B cell (primary cell): ENCODE results near the gene NLGN1. TPM values are rescaled to one million over a fixed set of nuclear protein-coding genes. Genes with fewer than 3 reads are reported as not detected.

Experiments used
- ATAC-seq: fragments of 200-7000 bp; cut with Tn5 transposase; one replicate; pipeline ENCODE4 v1.10.0; 2021; ENCODE audit warnings: low read depth, mild to moderate bottlenecking, moderate number of reproducible peaks, moderate library complexity
- CTCF ChIA-PET: fragments of 350-600 bp; sonication (Branson Sonifier 250); formaldehyde crosslinking; loops from one replicate; lab custom pipeline; 2021; ENCODE audit warnings: antibody characterized with exemption, inconsistent platforms; lab: Charles Lee
- POLR2A ChIA-PET: fragments of 350-600 bp; sonication (Branson Sonifier 250); formaldehyde crosslinking; loops from one replicate; lab custom pipeline; 2021; ENCODE audit warnings: antibody characterized with exemption; lab: Charles Lee
- DNase-seq: peaks from one replicate; pipeline ENCODE4 v3.0.0; 2013
- H2AFZ ChIP-seq: 2 replicates; pipeline ENCODE4 v1.6.1; 2012; ENCODE audit warnings: mild to moderate bottlenecking, low read depth, low read length; ENCODE audit not compliant: insufficient read depth, poor library complexity, severe bottlenecking
- H3K27ac ChIP-seq, 2 donors: 1 replicate in 1 of 2; 2 replicates in 1 of 2; pipeline ENCODE4 v1.5.1; 2012 to 2013; ENCODE audit warnings: low read length in 2 of 2, mild to moderate bottlenecking in 2 of 2, moderate library complexity in 1 of 2
- H3K27me3 ChIP-seq, 4 experiments: fragments of 200-600 bp in 1 of 4; sonication (generic) in 1 of 4; replicated peaks in 1 of 4; 1 replicate in 2 of 4; 2 replicates in 2 of 4; pipeline versions ENCODE4 v1.6.1 to v1.7.0; 2013 to 2016; ENCODE audit warnings: low read length in 3 of 4, mild to moderate bottlenecking in 2 of 4, mixed read lengths in 1 of 4, moderate library complexity in 1 of 4; ENCODE audit not compliant: insufficient read depth in 4 of 4, control insufficient read depth in 3 of 4; ENCODE audit errors: control extremely low read depth in 1 of 4
- H3K36me3 ChIP-seq, 2 experiments: replicated peaks in 1 of 2; 1 replicate in 1 of 2; 2 replicates in 1 of 2; pipeline versions ENCODE4 v1.6.1 to v1.7.1; 2013; ENCODE audit warnings: low read length in 1 of 2; ENCODE audit not compliant: insufficient read depth in 2 of 2, control insufficient read depth in 1 of 2; ENCODE audit errors: control extremely low read depth in 1 of 2, extremely low read depth in 1 of 2
- H3K4me1 ChIP-seq, 2 donors: fragments of 200-600 bp in 1 of 2; sonication (generic) in 1 of 2; 1 replicate in 1 of 2; 2 replicates in 1 of 2; pipeline versions ENCODE4 v1.5.1 to v1.6.1; 2013 to 2017; ENCODE audit warnings: low read length in 2 of 2; ENCODE audit not compliant: control insufficient read depth in 2 of 2, insufficient read depth in 2 of 2
- H3K4me2 ChIP-seq: replicated peaks from 2 replicates; pipeline ENCODE3; 2012; ENCODE audit warnings: mild to moderate bottlenecking, low read depth, low read length; ENCODE audit not compliant: poor library complexity, severe bottlenecking
- H3K4me3 ChIP-seq, 5 experiments: fragments of 200-600 bp in 1 of 5; sonication (generic) in 1 of 5; 1 replicate in 3 of 5; 2 replicates in 2 of 5; pipeline versions ENCODE4 v1.5.1 to v1.7.0; 2011 to 2016; ENCODE audit warnings: low read length in 4 of 5, mild to moderate bottlenecking in 4 of 5, low read depth in 2 of 5, control low read depth in 1 of 5, moderate library complexity in 1 of 5; ENCODE audit not compliant: insufficient read depth in 1 of 5; ENCODE audit errors: control extremely low read depth in 1 of 5, extremely low read depth in 1 of 5
- H3K79me2 ChIP-seq: fragments of 200-600 bp; sonication (generic); one replicate; pipeline ENCODE4 v1.6.0; 2016; ENCODE audit warnings: low read length; ENCODE audit not compliant: control insufficient read depth, insufficient read depth
- H3K9ac ChIP-seq: fragments of 200-600 bp; sonication (generic); 2 replicates; pipeline ENCODE4 v1.6.1; 2017; ENCODE audit warnings: mild to moderate bottlenecking, low read length, moderate library complexity
- H3K9me3 ChIP-seq, 3 donors: one replicate each; pipeline versions ENCODE4 v1.6.1 to v1.7.1; 2013; ENCODE audit warnings: low read length in 2 of 3; ENCODE audit not compliant: control insufficient read depth in 2 of 3, insufficient read depth in 1 of 3; ENCODE audit errors: control extremely low read depth in 1 of 3
- H4K20me1 ChIP-seq: 2 replicates; pipeline ENCODE4 v1.6.0; 2012; ENCODE audit warnings: mild to moderate bottlenecking, low read length; ENCODE audit not compliant: insufficient read depth, control insufficient read depth, poor library complexity, severe bottlenecking
- H3K27ac Mint-ChIP-seq: one replicate; pipeline ENCODE4 v1.8.0; 2021; ENCODE audit warnings: mixed read lengths
- H3K27me3 Mint-ChIP-seq: one replicate; pipeline ENCODE4 v1.8.0; 2021; ENCODE audit warnings: mixed read lengths
- H3K4me1 Mint-ChIP-seq: one replicate; pipeline ENCODE4 v1.8.0; 2021; ENCODE audit warnings: mixed read lengths
- H3K4me3 Mint-ChIP-seq: one replicate; pipeline ENCODE4 v1.8.0; 2021; ENCODE audit warnings: mixed read lengths
- H3K9me3 Mint-ChIP-seq: one replicate; pipeline ENCODE4 v1.8.0; 2022; ENCODE audit warnings: mixed read lengths; ENCODE audit not compliant: insufficient read depth
- CTCF ChIP-seq: fragments of 200-600 bp; IDR thresholded peaks from one replicate; pipeline ENCODE4 v1.8.0; 2022; ENCODE audit warnings: antibody characterized with exemption, mild to moderate bottlenecking
- EZH2 ChIP-seq: IDR thresholded peaks from 2 replicates; pipeline ENCODE4 v1.6.1; 2012; ENCODE audit warnings: borderline replicate concordance, low read depth, mild to moderate bottlenecking, moderate library complexity, low read length; ENCODE audit not compliant: insufficient read depth, poor library complexity, severe bottlenecking
- WGBS: methylation state at CpG from one replicate; pipeline ENCODE4 v1.1.5; 2013; ENCODE audit warnings: missing lambda C conversion rate; ENCODE audit not compliant: insufficient coverage; 5-methylcytosine and 5-hydroxymethylcytosine counted together
- intact Hi-C: fragments of 100-400 bp; cut with micrococcal nuclease; formaldehyde crosslinking; loops from one replicate; pipeline ENCODE4 v1.10.0; 2022
- polyA plus RNA-seq: library from polyadenylated mRNA; depleted of rRNA; stranded (reverse); fragments of >200 nt; gene quantifications from 2 replicates; pipeline ENCODE4 v1.2.3, GENCODE V29; 2012
- total RNA-seq, 2 donors: library from RNA; stranded (reverse); fragments of 120-200 nt in 1 of 2; gene quantifications; 1 replicate in 1 of 2; 2 replicates in 1 of 2; pipeline versions ENCODE4 v1.2.3 to v1.2.4, GENCODE V29; 2013 to 2022

NLGN1 gene
- total and polyA plus RNA-seq, 2 donors (not counting 1 experiment from before 2014, with no cell fraction given): not detected

GRCh38 chr3:174276826-174277225 lies 879.3 kb downstream of the NLGN1 start:
- TF ChIP-seq EZH2 (no peak), CTCF (no peak)
- Mint-ChIP-seq H3K4me1 (no peaks in the 10 kb centered on the region), H3K4me3 (no peak overlapping the region), H3K27ac (no peak overlapping the region), H3K27me3 (no peaks in the 10 kb centered on the region), H3K9me3 (peaks cover 3% of the 10 kb centered on the region)
- H3K4me2 ChIP-seq: no peak overlapping the region
- H2AFZ ChIP-seq: no peak overlapping the region
- H3K79me2 ChIP-seq: no peaks in the 10 kb centered on the region
- 90% methylated on average over 2 of the region's 3 CpGs for WGBS
- no peak for DNase-seq
- H3K4me3 ChIP-seq: no peak overlapping the region
- no peaks in the 10 kb centered on the region for H3K36me3 ChIP-seq
- no peak overlapping the region for H3K27ac ChIP-seq
- peaks cover 0 to 1% (median 0%) of the 10 kb centered on the region in 3 donors for H3K9me3 ChIP-seq
- POLR2A ChIA-PET: no interaction called here
- H3K9ac ChIP-seq: no peak overlapping the region
- ATAC-seq: no peak
- H3K27me3 ChIP-seq: no peaks in the 10 kb centered on the region
- no peaks in the 10 kb centered on the region for H4K20me1 ChIP-seq
- H3K4me1 ChIP-seq: no peaks in the 10 kb centered on the region
- CTCF ChIA-PET: no interaction called here
- intact Hi-C loops: no loop called here

- no peak overlapping the region for H2AFZ ChIP-seq
- Mint-ChIP-seq H3K4me3 (no peak overlapping the region), H3K9me3 (peaks cover 3% of the 10 kb centered on the region), H3K27ac (no peak overlapping the region), H3K27me3 (no peaks in the 10 kb centered on the region), H3K4me1 (no peaks in the 10 kb centered on the region)
- intact Hi-C loops: no loop called here
- CTCF ChIA-PET: no interaction called here
- POLR2A ChIA-PET: no interaction called here
- WGBS: no CpG with 5 or more reads among the region's 1 CpG
- H3K9ac ChIP-seq: no peak overlapping the region
- H3K27ac ChIP-seq: no peak overlapping the region
- H3K79me2 ChIP-seq: no peaks in the 10 kb centered on the region
- TF ChIP-seq CTCF: no peak
- TF ChIP-seq EZH2: no peak
- H3K9me3 ChIP-seq: peaks cover 0 to 1% (median 0%) of the 10 kb centered on the region in 3 donors
- H3K4me2 ChIP-seq: no peak overlapping the region
- no peak for DNase-seq
- no peaks in the 10 kb centered on the region for H3K27me3 ChIP-seq
- H3K4me1 ChIP-seq: no peaks in the 10 kb centered on the region
- H4K20me1 ChIP-seq: no peaks in the 10 kb centered on the region
- no peak overlapping the region for H3K4me3 ChIP-seq
- no peak for ATAC-seq
- H3K36me3 ChIP-seq: no peaks in the 10 kb centered on the region
These were observed 880.5 kb downstream of the NLGN1 start for GRCh38 chr3:174278094-174278493.
